Measurements from ENCODE around the gene NIFK.

NIFK gene

GRCh38 chr2:121736462-121737336, at the start of gene NIFK:
TSS of gene NIFK (minus strand) at chr2:121736875. CDS start at chr2:121736850, 25 bp downstream.
- DNase-seq (ENCODE audit: low read depth, low spot score): peak; percentile 91

DNA sequence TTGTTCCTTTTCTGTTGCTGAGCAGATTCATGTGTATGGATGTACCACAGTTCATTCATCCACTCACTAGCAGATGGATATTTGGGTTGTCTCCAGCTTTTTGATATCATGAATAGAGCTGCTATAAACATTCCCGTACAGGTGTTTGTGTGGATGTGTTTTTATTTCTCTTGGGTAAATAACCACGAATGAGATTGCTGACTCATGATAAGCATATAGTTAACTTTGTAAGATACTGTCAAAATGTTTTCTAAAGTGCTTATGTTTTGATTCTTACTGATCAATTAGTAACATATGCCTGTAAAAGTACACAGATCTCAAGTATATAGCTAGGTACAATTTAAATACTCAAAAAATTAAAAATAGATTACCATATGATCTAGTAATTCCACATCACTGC, 46.5 kb upstream of the NIFK start:
- no peak for DNase-seq (ENCODE audit: low read depth, low spot score)

DNA sequence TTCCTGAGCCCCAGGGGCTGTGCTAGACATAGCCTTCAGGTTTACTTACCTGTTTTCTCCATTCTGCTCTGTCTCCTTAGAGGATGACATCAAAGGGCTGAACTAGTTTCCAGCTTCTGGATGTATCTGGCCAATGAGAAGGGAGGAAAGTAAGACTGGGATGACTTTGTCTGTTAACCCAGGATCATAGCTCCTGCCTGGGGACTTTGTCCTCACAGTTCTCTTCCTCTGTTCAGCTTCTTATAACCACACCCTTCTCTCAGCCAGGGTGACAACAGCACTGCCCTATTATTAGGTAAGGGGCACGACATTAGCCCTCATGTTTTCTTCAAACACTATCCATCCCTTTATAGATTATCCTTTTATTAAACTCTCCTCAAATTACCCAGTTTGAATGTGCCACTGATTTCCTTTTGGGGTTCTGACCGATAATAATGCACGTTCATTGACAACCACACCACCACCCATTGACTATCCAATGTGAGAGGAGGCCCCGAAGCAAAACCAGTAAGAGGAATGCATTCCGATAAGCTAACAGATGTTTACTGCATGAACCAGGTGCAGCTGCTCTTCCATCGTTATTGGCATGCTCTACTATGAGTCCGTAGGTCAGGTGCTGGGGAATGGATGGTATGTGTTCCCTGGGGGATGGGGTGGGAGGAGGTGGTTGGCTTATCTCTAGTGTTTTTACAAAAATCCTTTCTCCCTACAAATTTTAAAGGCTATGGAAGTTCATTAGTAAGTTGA, 42.2 kb upstream of the NIFK start:
- no peak for DNase-seq (ENCODE audit: low read depth, low spot score)

- DNase-seq (ENCODE audit: low read depth, low spot score): no peak
These were observed 41.0 kb upstream of the NIFK start for GRCh38 chr2:121777699-121778058.

DNA sequence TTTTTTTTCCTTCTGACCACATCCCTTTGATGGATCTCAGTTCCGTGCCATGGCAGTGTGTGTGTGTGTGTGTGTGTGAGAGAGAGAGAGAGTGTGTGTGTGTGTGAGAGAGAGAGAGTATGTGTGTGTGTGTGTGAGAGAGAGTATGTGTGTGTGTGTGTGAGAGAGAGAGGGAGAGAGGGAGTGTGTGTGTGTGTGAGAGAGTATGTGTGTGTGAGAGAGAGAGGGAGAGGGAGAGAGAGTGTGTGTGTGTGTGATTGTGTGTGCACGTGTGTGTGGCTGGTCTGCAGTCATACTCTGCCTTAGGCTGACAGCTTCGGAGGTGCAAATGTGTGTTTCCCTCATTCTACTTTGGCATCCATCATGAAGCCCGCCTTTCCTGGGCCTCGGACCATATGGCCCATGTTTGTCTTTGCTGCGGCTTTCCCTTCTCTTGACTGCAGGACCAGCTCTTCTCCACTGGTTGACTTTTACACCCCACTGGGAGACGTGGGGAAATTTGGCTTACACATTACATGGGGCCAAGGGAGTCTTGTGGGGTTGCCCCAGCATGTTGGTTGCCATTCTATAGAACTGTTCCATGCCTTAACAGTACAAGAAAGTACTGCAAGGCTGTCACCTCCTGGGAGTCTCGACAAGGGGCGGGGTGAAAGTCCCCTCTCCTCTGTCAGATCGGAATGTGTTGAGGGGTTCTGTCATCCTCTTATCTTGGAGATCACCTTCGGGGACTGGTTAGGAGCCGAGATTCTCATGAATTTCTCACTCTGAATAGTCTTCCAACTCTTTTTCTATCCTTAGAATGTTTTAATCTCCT, 40.4 kb upstream of the NIFK start:
- DNase-seq (ENCODE audit: low read depth, low spot score): no peak

- no peak for DNase-seq (ENCODE audit: low read depth, low spot score)
These were observed 39.7 kb upstream of the NIFK start for GRCh38 chr2:121776361-121776760.

DNA sequence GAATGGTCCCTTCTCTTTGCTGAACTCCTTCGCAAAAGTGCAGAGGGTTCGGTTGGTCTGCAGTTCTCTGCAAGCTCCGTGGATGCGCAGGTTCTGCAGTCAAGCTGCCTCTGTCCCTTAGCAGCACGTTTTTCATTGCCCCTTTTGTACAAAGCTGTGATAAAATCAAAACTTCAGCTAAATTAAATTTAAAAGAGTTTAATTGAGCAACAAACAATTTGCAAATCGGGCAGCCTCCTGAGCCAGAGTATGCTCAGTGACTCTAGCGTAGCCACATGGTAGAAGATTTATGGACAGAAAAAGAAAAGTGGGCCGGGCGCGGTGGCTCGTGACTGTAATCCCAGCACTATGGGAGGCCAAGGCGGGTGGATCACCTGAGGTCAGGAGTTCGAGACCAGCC, 37.6 kb upstream of the NIFK start:
- DNase-seq (ENCODE audit: low read depth, low spot score): no peak

DNA sequence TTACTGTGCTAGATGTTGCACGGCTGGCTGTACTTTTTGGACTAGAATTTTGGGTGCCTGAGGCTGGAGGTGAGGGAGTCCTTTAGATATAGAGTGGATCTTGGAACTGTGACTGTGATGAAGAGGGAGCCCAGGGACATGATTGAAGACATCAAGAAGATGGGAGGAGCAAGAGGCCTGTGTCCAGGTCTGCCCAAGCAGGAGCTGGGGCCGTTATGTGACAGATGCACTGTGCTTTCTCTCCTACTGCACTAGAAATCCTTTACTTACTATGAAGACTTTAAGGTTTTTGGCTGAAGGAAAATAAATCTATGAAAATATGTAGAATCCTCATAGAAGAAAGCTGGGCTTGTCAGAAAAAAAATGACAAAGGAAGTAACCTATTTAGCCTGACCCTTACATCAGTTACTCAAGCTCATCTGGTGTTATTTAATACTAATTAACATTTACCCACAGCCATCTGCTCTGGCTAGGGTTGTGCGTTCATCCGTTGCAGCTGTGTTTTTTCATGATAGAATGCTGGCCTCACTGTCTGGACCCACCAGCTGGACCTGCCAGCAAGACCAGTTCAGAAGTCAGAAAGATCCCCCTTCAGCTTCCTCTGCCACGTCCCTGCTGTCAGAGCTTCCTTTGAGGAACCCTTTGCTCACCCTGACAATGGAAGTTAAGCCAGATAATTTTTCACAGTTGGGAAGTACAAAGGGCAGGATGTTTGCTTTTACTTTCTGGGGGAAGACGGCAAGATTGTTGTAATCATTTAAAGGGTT, 35.5 kb upstream of the NIFK start:
- no peak for DNase-seq (ENCODE audit: low read depth, low spot score)

GRCh38 chr2:121768143-121768755, 31.6 kb upstream of the NIFK start:
- DNase-seq (ENCODE audit: low read depth, low spot score): no peak

- DNase-seq (ENCODE audit: low read depth, low spot score): no peak
These were observed 29.9 kb upstream of the NIFK start for GRCh38 chr2:121766624-121767023.

DNA sequence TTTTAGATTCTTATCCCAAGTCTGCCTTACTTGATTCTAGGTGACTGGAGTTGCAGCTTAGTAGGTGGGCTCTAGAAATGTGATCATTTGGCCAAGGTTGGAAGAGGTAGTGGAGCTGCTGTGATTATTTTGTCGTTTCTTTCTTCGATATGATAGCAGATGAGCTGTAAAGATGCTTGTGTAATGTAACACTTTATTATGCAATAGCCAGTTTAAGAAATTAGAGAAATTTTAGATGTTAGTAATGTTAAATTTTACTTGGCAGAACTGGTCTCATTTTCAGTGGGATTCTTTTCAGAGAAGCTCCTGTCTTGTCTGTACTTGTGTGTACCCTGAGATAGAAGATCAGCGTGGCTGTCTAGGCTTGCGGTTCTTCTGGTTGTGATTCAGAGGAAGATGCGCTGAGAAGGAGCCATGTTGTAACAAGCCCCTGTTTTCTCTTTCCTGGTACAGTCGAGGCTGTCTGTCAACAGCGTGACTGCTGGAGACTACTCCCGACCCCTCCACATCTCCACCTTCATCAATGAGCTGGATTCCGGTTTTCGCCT, 28.1 kb upstream of the NIFK start:
- no peak for DNase-seq (ENCODE audit: low read depth, low spot score)

GRCh38 chr2:121755237-121756111, 18.8 kb upstream of the NIFK start, which contains the start of gene TSN:
TSS of gene TSN (plus strand) at chr2:121755651. CDS start at chr2:121755780, 129 bp downstream.
- peak; percentile 97 for DNase-seq (ENCODE audit: low read depth, low spot score)

- DNase-seq (ENCODE audit: low read depth, low spot score): no peak
These were observed 18.2 kb upstream of the NIFK start for GRCh38 chr2:121754851-121755236.

DNA sequence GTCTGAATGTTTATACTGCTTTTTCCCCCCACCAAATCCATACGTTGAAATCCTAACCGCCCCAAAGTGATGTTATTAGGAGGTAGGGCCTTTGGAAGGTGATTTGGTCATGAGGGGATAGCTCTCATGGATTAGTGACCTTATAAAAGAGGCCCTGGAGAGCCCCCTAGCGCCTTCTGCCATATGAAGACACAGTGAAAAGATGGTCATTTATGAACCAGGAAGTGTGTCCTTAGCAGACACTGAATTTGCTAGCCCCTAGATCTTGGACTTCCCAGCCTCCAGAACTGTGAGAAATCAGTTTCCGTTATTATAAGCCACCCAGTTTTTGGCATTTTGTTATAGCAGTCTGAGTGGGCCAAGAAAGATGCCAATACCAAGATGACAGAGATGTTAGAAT, 11.5 kb upstream of the NIFK start:
- no peak for DNase-seq (ENCODE audit: low read depth, low spot score)

- no peak for DNase-seq (ENCODE audit: low read depth, low spot score)
These were observed 9.4 kb upstream of the NIFK start for GRCh38 chr2:121746071-121746578.

DNA sequence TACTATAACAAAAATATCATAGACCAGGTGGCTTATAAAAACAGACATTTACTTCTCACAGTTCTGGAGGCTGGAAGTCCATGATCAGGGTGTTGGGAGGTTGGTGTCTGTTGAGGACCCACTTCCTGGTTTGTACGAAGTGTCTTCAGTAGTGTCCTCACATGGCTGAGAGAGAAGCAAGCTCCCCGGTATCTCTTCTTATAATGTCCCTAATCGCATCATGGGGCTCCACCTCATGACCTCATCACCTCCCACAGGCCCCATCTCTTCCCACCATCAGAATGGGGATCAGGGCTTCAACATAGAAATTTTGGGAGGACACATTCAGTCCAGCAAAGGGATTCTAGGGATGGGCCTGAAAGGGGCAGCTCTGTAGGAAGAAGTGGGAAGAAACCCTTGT, 4.8 kb upstream of the NIFK start:
- no peak for DNase-seq (ENCODE audit: low read depth, low spot score)

- DNase-seq (ENCODE audit: low read depth, low spot score): no peak
These were observed 4.3 kb upstream of the NIFK start for GRCh38 chr2:121740973-121741372.

GRCh38 chr2:121736140-121736461, 574 bp downstream of the NIFK start:
- no peak for DNase-seq (ENCODE audit: low read depth, low spot score)

GRCh38 chr2:121735518-121736074, 1.1 kb downstream of the NIFK start:
- no peak for DNase-seq (ENCODE audit: low read depth, low spot score)

Measured in smooth muscle cell of the brain vasculature (primary cell).